ENCODE data around the gene LPCAT1.

GRCh38 chr5:1415059-1415425 is 108.7 kb downstream of the LPCAT1 start:
- TF ChIP-seq CREB1 (CRISPR knock-in tag; IDR thresholded peaks at IDR 0.05; ENCODE audit: low read depth) (no peak), EZH2phosphoT487 (IDR thresholded peaks at IDR 0.05; ENCODE audit: unreplicated experiment) (no peak), STAT1 (IDR thresholded peaks at IDR 0.05; ENCODE audit: unreplicated experiment) (no peak), EZH2 (IDR thresholded peaks at IDR 0.05; ENCODE audit: low read depth, unreplicated experiment) (no peak)
- TF ChIP-seq, protein P1, sequence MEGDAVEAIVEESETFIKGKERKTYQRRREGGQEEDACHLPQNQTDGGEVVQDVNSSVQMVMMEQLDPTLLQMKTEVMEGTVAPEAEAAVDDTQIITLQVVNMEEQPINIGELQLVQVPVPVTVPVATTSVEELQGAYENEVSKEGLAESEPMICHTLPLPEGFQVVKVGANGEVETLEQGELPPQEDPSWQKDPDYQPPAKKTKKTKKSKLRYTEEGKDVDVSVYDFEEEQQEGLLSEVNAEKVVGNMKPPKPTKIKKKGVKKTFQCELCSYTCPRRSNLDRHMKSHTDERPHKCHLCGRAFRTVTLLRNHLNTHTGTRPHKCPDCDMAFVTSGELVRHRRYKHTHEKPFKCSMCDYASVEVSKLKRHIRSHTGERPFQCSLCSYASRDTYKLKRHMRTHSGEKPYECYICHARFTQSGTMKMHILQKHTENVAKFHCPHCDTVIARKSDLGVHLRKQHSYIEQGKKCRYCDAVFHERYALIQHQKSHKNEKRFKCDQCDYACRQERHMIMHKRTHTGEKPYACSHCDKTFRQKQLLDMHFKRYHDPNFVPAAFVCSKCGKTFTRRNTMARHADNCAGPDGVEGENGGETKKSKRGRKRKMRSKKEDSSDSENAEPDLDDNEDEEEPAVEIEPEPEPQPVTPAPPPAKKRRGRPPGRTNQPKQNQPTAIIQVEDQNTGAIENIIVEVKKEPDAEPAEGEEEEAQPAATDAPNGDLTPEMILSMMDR (conservative IDR thresholded peaks at IDR 0.05; ENCODE audit: low read depth in 2 of 2): no peak

Measured in GM23338 (cell line).